ENCODE results near the gene TMEM253. TPM values are rescaled to one million over a fixed set of nuclear protein-coding genes. Genes with fewer than 3 reads are reported as not detected.

TMEM253 gene
- total RNA-seq, 1 experiment from 2014 or later: 0.59 TPM

DNA sequence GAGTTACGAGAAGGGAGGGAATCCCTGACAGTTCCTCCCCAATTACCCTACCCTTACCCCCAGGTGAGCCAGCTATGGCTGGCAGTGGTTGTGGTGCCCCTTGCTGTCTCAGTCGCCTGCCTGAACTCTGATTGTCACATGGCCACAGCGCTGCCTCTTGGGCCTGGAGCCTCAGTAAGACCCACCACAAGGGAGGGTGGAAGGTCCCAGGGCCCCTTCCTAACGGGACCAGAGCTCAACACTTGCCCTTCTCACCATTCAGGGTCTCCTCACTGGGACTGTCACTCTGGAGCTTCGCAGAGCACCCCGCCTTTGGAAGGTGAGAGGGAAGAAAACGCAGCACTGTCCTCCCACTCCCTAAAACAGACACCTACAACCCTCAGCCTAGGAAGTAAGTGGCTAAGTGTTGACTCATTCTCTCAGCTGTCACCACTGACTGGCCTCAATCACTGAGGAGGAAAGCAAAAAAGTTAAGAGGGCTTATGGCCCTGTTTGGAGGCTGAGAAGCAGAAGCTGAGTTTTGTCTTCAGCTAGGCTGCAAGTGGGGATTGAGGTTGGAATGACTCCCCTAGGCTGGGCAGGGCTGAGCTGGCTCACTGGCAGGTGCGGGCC is 1.0 kb downstream of the TMEM253 start:
- BruUV-seq (replicated peaks): no TSS peak
- ChIA-PET RAD21 (ENCODE audit: low non-redundant PET in 1 of 2, low total read pairs in 2 of 2, uncharacterized antibody in 2 of 2, unreplicated experiment in 2 of 2) (no interaction called here), CTCF (interaction anchor here (1.6 to 2.0 kb wide), 2 partner anchors 9 to 87 kb away, joined by 5 to 7 read pairs; no protein-coding TSS in a partner anchor), POLR2A (no interaction called here)
- H3K9me2 ChIP-seq (ENCODE audit: insufficient read depth): no peaks in the 10 kb centered on the region
- no peaks in the 10 kb centered on the region for H3K27me3 ChIP-seq (ENCODE audit: insufficient read depth, low read length)
- intact Hi-C loops (cut with micrococcal nuclease): loop anchor here (10.0 kb wide), 1 partner anchor 247 kb away; no protein-coding TSS in a partner anchor
- no peaks in the 10 kb centered on the region for H3K9me3 ChIP-seq (ENCODE audit: control insufficient read depth in 1 of 2, insufficient read depth in 1 of 2, low read depth in 1 of 2, low read length in 2 of 2)
- no peaks in the 10 kb centered on the region for H4K20me1 ChIP-seq (ENCODE audit: insufficient read depth)
- H3K27ac ChIP-seq (ENCODE audit: low read depth, low read length): peak overlapping the region; percentile 95
- peak overlapping the region in 1 of 2 experiments; percentile 74; a peak in 1 of 4 replicates for H3K4me3 ChIP-seq (replicated peaks in 1 of 2; ENCODE audit: low read depth in 1 of 2, low read length in 2 of 2)
- no peak for DNase-seq (ENCODE audit: low read depth, low spot score)
- peak overlapping the region; percentile 90; the same call in 1 of the 2 replicates for H3K9ac ChIP-seq (ENCODE audit: low read length)
- no peaks in the 10 kb centered on the region for H3K36me3 ChIP-seq (ENCODE audit: control insufficient read depth in 1 of 2, insufficient read depth in 2 of 2, low read length in 2 of 2)
- TF ChIP-seq SRF (IDR thresholded peaks at IDR 0.05; ENCODE audit: low read depth): no peak
- no peak for TF ChIP-seq SIN3A (IDR thresholded peaks at IDR 0.05; ENCODE audit: low read depth)
- TF ChIP-seq MAX (IDR thresholded peaks at IDR 0.05): no peak
- TF ChIP-seq ATF3 (IDR thresholded peaks at IDR 0.05): no peak
- no peak for TF ChIP-seq FOSL1 (IDR thresholded peaks at IDR 0.05; ENCODE audit: low read depth)
- H3K4me2 ChIP-seq (ENCODE audit: low read length): peak overlapping the region; percentile 92
- no peak overlapping the region for H2AFZ ChIP-seq (ENCODE audit: low read depth, low read length, poor library complexity, severe bottlenecking)
- H3K79me2 ChIP-seq (ENCODE audit: insufficient read depth, low read length): no peaks in the 10 kb centered on the region
- ATAC-seq: no peak
- peaks cover 40 to 67% of the 10 kb centered on the region in 2 experiments for H3K4me1 ChIP-seq (ENCODE audit: control insufficient read depth in 1 of 2, insufficient read depth in 2 of 2, low read length in 2 of 2)

DNA sequence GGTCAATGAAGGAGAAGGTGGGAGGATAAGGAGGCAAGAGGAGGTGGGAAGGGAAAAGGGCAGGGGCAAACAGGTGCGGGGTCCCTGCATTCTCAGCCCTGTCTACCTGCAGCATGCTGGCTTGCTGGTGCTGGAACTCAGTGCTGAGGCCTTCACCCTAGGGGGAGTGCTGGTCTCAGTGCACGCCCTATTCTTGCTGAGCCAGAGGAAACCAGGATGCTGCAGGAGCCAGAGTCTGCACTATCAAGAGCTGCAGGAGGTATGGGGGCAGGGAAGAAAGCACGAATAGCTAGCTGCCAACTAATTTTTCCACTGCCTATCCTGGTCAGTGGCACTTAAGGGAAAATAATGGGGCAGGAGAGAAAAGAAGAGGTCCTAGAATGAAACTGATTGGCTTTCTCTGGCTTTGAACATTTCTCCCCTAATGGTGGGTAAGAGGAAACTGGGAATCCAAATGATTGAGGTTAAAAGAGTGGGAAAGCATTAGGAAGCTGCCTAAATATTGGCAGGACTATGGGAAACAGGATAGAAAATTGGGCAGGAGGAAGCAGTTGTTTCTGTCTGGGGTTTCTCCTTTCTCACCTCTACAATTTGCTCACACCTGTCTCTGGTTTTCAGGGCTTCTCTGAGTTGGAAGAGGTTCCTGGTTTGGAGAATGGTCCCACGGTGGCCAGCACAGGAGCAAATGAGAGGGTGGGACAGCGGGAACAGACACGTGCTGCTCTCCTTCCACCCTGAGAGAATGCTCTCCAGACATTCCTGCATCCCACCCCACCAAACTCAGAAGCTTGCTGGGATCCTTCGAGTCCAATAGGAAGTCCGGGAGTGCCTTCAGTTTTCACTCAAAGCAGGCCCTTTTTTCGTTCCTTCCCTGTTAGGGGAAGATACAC is 1.9 kb downstream of the TMEM253 start:
- Histone ChIP-seq H3K4me2 (ENCODE audit: low read length) (peak overlapping the region; percentile 92), H2AFZ (ENCODE audit: low read depth, low read length, poor library complexity, severe bottlenecking) (no peak overlapping the region), H3K27me3 (ENCODE audit: insufficient read depth, low read length) (no peaks in the 10 kb centered on the region), H3K9me3 (ENCODE audit: control insufficient read depth in 1 of 2, insufficient read depth in 1 of 2, low read depth in 1 of 2, low read length in 2 of 2) (no peaks in the 10 kb centered on the region), H3K4me3 (replicated peaks in 1 of 2; ENCODE audit: low read depth in 1 of 2, low read length in 2 of 2) (peak overlapping the region; percentile 69 to 74), H4K20me1 (ENCODE audit: insufficient read depth) (no peaks in the 10 kb centered on the region), H3K9ac (ENCODE audit: low read length) (peak overlapping the region; percentile 90), H3K79me2 (ENCODE audit: insufficient read depth, low read length) (no peaks in the 10 kb centered on the region), H3K4me1 (ENCODE audit: control insufficient read depth in 1 of 2, insufficient read depth in 2 of 2, low read length in 2 of 2) (peaks cover 49 to 76% of the 10 kb centered on the region in 2 experiments), H3K27ac (ENCODE audit: low read depth, low read length) (peak overlapping the region; percentile 95), H3K9me2 (ENCODE audit: insufficient read depth) (no peaks in the 10 kb centered on the region), H3K36me3 (ENCODE audit: control insufficient read depth in 1 of 2, insufficient read depth in 2 of 2, low read length in 2 of 2) (no peaks in the 10 kb centered on the region)
- ChIA-PET CTCF (interaction anchor here (0.8 to 3.5 kb wide), 5 partner anchors 8 to 88 kb away, joined by 4 to 60 read pairs (median 19); no protein-coding TSS in a partner anchor), RAD21 (ENCODE audit: low non-redundant PET in 1 of 2, low total read pairs in 2 of 2, uncharacterized antibody in 2 of 2, unreplicated experiment in 2 of 2) (no interaction called here), POLR2A (interaction anchor here (0.9 to 1.3 kb wide), 2 partner anchors 10 to 34 kb away, joined by 3 to 4 read pairs; no protein-coding TSS in a partner anchor)
- TF ChIP-seq SRF (IDR thresholded peaks at IDR 0.05; ENCODE audit: low read depth): no peak
- BruUV-seq (replicated peaks): TSS peak; percentile 76
- DNase-seq (ENCODE audit: low read depth, low spot score) (no peak), ATAC-seq (no peak)
- intact Hi-C loops (cut with micrococcal nuclease): loop anchor here (10.0 kb wide), 1 partner anchor 248 kb away; no protein-coding TSS in a partner anchor
